Measurements from ENCODE around the gene FMN1.

FMN1 gene, protein sequence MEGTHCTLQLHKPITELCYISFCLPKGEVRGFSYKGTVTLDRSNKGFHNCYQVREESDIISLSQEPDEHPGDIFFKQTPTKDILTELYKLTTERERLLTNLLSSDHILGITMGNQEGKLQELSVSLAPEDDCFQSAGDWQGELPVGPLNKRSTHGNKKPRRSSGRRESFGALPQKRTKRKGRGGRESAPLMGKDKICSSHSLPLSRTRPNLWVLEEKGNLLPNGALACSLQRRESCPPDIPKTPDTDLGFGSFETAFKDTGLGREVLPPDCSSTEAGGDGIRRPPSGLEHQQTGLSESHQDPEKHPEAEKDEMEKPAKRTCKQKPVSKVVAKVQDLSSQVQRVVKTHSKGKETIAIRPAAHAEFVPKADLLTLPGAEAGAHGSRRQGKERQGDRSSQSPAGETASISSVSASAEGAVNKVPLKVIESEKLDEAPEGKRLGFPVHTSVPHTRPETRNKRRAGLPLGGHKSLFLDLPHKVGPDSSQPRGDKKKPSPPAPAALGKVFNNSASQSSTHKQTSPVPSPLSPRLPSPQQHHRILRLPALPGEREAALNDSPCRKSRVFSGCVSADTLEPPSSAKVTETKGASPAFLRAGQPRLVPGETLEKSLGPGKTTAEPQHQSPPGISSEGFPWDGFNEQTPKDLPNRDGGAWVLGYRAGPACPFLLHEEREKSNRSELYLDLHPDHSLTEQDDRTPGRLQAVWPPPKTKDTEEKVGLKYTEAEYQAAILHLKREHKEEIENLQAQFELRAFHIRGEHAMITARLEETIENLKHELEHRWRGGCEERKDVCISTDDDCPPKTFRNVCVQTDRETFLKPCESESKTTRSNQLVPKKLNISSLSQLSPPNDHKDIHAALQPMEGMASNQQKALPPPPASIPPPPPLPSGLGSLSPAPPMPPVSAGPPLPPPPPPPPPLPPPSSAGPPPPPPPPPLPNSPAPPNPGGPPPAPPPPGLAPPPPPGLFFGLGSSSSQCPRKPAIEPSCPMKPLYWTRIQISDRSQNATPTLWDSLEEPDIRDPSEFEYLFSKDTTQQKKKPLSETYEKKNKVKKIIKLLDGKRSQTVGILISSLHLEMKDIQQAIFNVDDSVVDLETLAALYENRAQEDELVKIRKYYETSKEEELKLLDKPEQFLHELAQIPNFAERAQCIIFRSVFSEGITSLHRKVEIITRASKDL (N-terminal part only)

DNA sequence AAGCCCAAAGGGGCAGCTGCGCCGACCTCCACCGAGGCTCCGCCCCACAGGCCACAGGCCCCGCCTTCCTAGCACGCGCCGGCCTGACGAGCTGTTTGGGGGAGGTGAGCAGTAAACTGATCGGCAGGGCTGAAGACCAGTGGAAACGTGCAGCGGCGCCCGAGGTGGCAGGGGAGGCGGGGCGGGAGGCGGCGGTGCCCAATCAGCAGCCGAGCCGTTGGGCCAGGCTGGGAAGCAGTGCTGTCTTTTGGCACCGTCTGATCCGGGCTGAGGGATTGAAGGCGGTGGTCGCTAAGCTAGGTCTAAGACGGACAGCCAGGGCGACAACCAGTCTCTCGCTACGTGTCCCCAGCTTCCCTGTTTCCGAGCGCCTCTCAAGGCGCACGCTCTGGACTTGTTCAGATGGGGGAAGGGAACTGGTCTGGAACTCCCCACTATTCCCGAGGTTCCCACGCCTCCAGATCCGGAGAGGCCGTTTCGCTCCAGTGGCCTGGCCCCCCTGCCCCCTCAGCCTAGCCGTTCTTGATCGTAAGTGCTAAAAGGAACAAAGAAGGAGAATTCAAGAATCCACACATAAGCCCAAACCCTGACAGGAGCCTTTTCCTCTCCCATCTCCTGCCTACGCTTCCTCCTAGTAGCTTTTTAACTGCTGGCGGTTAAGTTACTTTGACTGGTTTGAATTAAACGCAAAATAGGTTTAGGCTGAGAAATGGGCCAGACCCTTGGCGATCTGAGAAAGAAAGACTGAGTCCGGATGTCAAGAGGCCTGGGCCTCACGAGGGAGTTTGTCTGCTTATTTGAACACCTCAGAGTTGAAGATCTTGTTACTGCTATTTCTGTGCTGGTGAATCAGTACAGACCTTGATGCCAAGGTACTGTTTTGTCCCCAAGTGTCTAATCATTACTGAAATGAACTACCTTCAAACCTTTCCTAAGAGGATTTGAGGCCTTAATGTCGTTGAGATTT lies at the start of gene FMN1:
Gene FMN1 (minus strand): TSS at position 11 of the 967 bp plus-strand sequence. CDS start 39,800 bp downstream, outside the sequence.
- DNase-seq: peak; percentile 91

DNA sequence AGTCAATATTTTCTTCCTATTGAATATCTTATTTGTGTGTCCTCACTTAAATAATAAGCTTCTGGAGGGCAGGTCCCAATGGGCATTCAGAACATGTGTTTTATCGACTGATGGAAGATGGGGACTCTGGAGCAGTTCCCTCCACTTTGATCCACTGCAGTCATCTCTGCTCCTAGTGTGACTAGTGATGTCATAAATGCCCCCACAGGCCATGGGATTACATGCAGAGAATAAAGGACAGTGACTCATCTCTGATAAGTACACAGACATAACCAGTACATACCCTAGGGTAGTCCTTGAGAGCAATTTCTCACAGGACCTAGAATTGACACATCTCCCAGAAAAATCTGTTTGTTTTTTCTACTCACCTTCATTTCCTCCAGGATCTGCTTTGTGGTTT lies 49.4 kb upstream of the FMN1 start:
- DNase-seq: peak; percentile 54

DNA sequence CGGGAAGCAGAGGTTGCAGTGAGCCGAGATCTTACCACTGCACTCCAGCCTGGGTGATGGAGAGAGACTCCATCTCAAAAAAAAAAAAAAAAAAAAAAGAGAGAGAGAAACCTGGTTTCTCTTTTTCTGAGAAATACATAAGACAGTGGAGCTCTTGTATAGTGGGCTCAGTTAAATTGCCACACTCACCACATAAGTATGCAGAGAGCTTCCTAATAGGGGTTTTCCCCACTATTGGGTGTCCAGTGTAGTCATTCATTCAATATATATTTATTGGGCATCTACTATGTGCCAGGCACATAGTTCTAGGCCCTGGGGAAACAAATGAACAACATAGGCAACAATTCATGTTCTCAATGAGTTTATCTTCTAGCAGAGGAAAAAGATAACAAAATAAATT lies 48.9 kb upstream of the FMN1 start:
- peak; percentile 45 for DNase-seq

DNA sequence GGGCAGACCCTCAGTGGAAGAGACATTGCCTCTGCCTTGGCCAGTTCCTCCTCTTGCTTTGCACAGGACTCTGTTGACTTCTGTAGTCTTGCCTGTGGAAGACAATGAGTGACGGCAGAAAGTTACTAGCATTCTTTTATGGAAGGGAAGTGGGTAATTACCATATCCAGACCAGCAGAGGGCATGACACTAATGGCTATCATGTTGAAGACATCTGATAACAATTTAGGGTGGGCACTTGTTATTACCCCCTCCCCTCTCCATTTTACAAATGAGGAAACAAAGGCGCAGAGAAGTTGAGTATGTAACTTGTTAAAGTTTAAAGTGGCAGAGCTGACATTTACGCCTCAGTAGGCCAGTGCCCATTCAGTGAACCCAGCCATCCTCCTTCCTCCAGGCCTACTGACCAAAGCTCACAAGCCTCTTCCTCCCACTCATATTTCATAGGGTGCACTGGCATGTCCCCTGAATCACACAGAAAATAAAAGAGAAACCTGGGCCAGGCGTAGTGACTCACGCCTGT lies 48.2 kb upstream of the FMN1 start:
- DNase-seq: peak; percentile 18

DNA sequence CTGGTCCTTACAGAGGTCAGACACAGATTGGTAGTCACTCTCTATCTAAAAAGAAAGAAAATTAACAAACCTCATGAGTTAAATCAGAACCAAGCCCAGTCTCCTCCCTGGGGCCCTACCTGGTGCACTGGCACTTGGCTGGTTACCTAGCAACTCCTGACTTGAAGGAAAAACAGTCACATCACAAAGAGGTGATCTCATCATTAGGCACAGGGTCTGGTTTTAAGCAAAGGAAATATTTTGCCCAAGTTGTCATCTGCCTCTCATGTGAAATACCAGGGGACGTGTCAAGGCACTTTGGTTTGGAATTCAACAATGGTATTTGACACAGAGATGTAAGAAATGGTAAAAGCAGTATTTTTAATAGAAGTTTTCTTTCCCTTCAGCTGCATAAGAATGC lies 47.7 kb upstream of the FMN1 start:
- peak; percentile 74 for DNase-seq

DNA sequence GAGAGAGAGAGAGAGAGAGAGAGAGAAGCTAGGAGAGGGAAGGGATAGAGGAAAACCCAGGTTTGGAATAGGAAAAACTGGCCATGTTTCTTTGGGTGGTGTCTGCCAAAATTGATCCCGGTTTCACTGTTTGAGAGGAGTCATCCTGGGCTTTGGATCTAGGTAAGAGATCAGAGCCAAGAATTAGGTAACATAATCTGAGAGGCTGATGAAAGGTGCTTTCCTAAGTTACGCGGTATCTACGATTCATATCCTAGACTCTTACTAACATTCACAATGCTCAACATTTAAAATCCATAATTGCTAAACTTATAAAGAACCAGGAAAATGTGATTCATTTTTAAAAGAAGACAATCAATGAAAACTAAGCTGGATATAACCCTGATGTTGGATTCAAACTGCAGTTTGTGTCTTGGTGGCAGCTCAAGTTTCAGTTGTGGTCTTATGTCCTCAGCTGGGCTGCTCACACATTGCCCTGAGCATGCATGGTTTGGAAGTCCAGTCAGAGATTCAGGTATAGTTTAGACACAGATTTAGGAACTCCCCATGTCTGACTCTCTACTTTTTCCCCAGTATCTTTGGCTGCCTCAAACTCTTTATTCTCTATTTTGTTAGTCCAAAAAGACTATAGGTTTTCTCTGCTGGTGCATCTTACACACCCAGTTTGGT lies 42.5 kb upstream of the FMN1 start:
- DNase-seq: no peak

DNA sequence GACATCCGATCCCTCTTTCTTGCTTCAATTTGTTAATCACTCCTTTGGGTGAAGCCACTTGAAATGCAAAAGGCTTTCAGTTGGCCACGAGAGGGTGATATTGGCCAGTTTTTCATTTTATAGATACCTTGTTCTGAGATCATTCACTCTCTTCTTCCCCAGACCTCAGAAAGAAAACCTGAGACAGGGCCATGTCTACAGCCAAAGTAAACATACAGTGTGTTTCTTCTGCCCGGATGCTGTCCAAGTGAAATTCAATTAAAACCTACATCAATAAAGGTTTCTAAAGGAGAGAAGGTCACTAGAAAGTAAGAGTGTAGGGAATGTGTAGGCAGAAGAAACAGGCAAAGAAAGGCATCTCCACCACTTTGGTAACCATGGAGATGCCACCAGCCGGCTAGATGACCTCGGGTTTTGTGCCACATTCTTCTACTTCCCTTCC lies 39.5 kb upstream of the FMN1 start:
- peak; percentile 39 for DNase-seq

DNA sequence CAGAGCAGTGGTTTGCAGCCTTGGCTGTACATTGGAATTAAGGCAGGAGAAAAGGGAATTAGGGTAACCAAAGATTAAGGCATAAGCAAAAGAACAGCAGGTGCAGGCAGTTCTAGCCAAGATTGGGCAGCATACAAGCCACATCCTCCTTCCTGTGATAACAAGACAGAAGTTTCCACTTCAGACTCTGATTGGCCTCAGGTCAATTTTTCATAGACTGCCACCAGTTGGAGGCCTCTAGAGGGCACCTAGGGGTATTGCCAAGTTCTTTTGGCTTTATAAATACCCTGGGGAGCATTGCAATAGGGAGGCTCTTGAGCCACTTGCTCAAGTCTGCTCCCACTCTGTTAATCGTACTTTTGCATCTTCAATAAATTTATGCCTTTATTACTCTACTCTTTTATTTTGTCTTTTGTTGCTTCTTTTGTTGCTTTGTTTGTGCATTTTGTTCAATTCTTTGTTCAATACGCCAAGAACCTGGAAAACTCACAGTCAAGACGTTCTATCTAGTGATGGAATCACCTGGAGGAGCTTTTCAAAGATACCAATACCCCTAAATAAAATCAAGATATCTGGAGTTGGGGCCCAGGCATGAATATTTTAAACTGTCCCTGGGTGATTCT lies 32.2 kb upstream of the FMN1 start:
- peak; percentile 40 for DNase-seq

DNA sequence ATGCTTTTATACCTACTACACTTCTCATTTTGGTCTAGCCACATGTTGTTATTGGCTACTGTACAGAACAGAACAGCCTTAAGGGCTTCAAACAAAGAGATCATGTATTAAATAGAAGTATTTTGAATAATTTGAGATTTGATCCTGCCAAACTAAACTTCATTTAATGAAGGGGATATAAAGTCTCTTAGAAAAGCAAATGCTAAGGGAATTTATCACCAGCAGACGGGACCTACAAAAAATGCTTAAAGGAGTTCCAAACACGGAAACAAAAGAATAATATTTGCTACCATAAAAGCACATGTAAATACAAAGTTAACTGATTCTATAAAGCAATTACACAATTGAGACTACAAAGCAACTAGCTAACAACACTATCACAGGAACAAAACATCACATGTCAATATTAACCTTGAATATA lies 23.6 kb upstream of the FMN1 start:
- DNase-seq: no peak

DNA sequence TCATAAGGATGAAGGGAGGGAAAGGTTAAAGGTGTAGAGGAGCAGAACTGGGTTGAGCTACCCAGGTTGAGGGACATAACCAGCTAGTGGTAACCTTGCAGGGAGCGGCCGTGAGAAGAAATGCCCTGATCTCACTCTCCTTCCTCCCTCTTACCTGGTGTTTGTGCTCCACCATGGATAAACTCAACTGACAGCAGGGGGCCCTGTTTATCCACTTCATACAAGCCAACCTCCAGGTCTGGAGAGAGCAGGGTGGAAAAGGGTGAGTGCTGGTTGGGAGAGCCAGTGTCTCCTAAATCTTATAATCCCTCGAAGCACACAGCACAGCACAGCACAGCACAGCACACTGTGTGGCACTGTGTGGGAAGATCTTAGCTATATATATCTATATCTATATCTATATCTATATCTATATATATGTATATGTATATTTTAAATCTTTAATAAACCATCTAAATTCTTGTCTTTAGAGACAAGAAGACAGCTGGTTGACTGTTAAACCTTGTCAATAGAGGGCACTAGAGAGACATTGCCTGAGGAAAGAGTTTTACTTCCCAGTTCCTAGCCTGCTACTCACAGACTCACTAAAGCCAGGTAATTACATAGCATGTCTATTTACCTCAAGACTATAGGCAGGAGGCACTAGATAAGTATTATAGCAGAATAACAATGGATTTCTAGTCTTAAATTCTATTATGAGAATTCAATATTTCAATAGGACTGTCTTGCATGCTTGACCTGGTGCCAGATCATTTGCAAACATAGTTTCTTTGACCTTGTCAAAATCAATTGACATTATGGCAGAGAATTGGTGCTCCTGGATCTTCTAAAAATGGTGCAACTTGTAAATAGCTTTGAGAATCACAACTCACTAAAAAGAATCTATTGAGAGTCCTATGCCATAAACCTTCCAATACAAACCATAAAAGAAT lies 21.7 kb upstream of the FMN1 start:
- peak; percentile 26 for DNase-seq

DNA sequence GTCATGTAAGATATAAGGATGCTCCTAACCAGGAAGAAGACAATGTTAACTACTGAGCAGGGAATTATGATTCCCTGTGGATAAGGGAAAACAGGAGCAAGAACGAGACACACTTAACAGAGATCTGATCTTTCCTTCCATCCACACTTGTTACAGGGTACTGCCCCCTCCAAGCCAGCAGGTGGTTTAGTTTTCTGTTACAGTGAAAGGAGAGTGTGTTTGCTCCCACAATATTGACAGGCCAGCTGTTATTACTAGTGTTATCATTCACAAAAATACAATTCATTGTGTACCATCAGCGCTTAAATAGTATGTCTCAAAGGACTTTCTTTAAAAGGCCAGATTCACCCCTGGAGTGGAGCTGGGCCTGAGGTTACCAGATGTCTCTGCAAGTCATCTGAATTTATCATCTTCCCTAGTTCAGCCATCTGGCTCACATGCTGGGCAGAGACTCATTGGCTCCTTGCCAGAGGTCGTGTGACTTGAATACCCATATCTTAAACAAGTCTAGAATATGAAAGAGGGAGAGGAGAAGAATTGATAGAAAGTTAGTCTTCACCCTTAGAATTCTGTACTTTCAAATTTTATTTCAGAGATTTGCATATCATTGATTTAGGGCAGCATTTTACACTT lies 16.8 kb upstream of the FMN1 start:
- no peak for DNase-seq

DNA sequence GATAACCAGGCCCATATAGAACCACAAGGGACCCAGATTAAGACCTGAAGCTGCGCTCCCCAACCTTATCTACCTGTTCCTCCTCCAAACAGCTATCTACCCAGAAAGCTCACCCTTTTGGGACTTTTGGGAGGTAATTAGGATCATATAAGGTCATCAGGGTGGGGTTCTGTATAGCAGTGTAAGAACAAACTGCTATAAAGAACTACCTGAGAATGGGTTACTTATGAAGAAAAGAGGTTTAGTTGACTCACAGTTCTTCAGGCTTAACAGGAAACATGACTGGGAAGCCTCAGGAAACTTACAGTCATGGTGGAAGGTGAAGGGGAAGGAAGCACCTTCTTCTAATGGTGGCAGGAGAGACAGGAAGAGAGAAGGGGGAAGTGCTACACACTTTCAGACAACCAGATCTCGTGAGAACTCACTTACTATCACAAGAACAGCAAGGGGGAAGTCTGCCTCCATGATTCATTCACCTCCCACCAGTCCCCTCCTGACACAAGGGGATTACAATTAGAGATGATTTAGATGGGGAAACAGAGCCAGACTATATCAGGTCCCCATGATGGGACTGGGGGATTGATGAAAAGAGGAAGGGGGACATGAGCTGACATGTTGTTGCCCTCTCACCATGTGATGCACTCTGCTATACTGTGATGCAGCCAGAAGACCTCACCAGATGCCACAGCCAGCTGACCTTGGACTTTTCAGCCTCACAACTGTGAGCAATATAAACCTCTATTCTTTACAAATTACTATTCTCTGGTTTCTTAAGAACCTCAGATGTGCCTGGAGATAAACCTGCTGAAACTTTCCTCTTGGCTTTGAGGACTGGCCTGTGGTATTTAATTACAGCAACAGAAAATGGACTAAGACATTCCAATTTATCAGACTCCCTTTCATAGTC lies 15.3 kb upstream of the FMN1 start:
- no peak for DNase-seq

DNA sequence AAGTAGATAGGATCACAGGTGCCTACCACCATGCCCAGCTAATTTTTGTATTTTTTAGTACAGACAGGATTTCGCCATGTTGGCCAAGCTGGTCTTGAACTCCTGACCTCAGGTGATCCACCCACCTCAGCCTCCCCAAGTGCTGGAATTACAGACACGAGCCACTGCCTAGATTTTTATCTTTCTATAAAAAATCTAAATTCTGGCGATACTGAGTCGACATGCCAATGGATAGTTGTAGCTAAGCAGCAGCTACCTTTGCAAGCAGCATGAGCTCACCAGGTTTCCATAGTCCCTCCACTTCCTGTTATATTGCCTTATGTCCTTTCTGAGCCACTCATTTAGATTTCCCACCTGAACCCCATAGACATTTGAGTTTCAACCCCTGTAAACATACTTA lies 13.1 kb upstream of the FMN1 start:
- no peak for DNase-seq

DNA sequence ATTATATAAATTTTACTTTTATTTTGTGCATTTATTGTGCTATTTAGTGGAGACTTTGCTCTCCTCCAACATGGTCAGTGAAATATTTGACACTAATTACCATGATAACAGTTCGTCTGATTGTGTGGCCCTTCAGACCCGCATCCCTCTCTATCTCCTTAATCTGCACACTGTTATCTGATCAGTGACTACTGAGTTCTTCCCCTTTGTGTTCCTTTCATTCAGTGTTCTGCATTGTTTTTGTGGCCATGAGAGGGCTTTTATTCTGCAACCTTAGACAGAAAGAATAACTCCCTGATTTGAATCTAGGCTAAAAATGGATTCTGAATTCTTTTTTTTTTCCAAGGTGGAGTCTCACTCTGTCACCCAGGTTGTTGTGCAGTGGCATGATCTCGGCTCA lies 11.9 kb upstream of the FMN1 start:
- DNase-seq: no peak

DNA sequence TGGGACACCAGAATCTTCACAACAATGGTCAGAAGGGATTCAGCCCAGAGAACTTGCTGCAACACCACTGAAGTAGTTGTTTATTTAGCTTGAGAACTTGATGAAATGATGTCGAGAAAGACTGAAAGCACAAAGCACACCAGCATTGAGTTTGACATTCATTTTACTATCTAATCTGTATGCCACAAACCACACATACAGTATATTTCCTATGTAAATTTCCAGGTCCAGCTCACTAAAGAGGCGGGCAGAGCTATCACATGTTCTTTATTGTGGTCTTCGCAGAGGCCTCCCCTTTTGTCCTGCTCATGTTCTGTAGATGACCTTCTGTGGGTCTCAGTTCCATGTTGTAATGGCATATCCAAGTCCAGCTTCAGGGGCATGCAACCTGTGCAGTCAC lies 10.4 kb upstream of the FMN1 start:
- no peak for DNase-seq

DNA sequence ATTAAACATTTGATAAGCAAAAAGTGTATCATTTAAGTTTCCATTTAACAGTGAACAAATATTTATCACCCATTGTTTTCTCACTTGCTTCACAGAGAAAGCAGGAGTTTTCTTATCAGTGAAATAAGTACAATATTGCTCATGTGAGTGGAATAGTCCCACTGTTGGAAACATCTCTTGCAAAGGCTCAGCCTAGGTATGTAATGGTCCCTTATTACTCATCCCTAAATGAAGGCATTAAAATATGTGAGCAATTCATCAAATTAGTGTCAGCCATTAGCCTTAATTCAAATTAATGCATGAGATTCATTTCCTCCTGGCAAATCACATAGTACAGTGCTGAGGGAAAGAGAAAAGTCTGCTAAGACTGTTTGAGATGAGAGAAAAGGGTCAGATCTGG lies 9.6 kb upstream of the FMN1 start:
- no peak for DNase-seq

DNA sequence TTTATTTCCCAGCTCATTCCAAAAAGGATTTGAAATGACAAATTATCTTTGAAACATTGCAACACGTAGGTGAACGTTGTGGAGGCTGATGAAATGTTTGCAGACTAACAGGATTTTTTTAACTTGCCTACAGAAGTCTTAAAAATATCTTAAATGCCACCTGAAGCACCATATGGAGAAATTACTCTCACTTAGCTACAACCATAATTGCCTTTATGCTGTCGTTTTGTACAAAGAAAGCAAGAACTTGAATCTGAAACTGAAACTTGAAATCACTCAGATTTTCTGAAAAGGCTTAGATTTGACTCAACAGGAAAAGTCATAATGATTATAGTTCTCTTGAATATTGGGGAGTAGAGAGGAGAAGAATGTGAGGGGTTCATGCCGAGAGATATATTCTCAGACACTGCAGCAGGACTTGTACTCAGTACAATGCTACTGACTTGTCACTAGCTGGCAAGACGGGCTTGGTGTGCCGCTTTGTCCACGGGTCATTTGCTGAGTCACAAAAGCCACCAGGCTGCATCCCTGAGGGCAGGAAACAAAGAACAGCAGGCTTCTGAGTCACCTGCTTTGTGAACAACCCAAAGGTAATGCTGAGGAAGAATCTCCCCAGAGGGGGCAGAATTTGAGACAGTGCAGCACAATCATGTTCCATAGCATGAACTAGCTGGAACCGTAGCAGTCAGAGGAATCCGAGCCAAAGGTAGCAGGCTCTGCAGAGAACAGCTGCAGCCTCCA lies 7.1 kb upstream of the FMN1 start:
- DNase-seq: peak; percentile 32
